SKM-1 treated with dmso at 0.1 percent for 144 hours (cell line): Measurements from ENCODE around the gene TMEM179.
"Not testable (repeated sequence)": the region's sequence is repeated elsewhere in the genome, so short reads cannot be mapped to it uniquely, and the experiment has no call there.

Experiments
- DNase-seq: peaks from one replicate; lab custom pipeline; 2025; ENCODE audit not compliant: unreplicated experiment; lab: John Stamatoyannopoulos, UW

The TMEM179 gene

DNA sequence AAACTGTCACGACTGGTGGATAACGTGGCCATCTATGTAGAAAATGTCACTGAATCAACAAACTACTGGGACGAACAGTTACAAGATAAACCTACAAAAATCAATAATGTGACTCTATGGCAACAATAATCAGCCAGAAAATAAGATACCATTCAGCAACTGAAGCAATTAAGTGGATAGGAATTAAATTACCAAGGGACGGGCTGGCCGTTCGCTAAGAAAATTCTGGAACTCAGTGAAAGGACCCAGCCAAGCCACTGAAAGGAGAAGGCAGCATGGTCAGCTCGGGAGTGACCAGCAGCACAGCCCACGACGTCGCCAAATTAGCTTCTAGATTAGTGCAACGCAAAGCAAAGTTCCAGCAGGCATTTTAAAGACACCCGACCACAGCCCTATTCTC lies 33.6 kb upstream of the TMEM179 start:
- DNase-seq, result no peak

DNA sequence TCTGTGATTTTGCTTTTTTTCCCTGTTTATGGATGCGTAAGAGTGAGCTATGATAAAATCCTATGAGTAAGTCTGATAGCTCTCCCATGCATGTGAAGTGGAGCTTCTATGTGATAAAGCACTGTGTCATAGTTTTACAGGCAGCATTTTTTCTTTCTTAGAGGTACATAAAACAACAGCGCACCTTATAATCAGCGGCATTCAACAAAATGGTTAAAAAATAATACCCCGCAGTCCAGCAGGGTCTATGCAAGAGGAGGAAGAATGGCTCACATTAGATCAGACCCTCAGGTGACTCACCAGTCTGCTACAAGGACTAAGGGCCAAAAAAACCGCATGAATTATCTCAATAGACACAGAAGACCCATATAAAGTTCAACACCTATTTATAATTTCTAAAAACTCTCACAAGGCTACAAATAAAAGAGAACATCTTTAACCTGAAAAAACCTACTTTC lies 33.0 kb upstream of the TMEM179 start:
- no peak for DNase-seq

DNA sequence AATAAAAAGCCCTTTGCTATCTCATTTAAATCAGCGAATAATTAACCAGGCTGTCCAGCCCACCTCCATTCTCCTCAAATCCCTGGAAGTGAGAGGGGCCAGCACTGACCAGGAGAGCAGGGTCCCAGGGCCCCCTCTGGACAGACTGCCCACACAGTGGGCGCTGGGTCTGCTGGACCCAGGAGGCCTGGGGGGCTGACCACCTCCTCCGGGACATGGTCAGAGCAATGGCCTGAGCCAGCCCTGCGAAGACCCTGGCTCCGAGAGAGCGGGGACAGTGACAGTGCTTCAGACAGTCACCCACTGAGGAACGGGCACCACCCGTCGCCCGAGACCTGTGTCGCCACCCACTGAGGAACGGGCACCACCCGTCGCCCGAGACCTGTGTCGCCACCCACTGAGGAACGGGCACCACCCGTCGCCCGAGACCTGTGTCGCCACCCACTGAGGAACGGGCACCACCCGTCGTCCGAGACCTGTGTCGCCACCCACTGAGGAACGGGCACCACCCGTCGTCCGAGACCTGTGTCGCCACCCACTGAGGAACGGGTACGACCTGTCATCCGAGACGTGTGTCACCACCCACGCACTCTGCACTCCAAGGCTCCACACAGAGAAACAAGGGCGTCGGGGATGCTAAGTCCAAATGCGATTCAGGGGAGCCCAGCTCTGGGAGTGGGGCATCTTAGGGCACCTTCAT lies 32.4 kb upstream of the TMEM179 start:
- not testable (repeated sequence) for DNase-seq

DNA sequence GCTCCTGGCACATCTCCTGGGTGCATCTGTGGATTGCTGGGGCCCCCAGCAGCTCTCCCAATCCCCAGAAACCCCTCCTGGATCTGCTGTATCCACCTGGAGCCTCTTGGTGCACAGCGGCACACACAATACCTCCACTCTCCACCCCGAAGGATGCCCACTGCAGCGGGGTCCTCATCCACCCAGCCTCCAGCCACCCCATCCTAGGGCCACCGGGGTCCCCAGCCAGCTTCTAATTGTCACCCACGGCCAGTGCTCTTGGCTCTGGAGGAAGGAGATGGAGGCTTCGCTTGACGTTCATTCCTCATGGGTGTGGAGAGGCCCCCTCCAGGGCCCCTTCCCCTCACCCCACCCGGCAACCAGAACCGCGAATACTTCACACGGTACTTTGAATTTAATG lies 31.6 kb upstream of the TMEM179 start:
- DNase-seq, result no peak

DNA sequence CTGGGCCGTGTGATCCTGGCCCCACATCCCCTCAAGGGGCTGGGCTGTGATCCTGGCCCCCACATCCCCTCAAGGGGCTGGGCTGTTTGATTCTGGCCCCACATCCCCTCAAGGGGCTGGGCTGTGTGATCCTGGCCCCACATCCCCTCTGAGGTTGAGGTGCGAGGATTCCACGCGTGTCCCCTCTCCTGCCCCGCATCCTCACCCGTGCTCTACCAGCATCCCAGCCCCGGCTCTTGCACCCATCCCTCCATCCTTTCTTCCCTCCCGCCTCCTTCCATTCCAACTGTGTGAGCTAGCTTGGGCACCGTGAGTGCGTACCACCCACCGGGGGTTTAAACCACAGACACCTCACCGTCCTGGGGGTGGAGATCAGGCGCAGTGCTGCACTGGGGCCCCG lies 31.1 kb upstream of the TMEM179 start:
- no peak for DNase-seq

DNA sequence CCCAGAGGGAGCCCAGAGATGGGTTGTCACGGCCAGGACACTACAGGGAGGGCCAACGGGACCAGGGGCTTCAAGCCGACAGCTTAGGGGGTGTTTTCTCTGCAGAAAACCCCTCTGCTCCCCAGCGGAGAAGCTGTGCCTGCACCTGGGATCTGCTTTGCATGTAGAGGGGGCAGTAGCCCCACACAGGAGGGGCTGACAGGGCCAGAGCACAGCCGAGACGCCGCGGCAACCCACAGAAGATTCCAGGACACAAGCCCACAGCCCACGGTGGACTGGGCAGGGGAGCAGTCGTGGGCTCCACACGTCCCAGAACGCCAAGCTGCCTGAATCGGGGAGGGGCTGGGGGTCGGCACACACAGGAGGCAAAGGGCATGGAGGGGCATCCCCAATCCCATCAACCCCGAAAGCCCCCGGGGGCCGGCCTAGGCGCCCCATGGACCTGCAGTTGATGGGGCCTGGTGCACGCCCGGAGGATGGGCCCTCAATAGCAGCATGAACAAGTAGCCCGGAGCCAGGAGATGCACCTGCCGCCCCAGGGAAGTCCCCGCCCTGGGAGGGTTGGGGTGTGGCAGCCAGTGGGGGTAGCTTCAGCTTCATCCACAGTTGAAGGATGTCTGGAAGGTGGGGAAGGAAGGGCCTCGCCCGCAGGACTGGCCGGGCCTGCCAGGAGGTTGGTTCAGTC lies 30.5 kb upstream of the TMEM179 start:
- no peak for DNase-seq

DNA sequence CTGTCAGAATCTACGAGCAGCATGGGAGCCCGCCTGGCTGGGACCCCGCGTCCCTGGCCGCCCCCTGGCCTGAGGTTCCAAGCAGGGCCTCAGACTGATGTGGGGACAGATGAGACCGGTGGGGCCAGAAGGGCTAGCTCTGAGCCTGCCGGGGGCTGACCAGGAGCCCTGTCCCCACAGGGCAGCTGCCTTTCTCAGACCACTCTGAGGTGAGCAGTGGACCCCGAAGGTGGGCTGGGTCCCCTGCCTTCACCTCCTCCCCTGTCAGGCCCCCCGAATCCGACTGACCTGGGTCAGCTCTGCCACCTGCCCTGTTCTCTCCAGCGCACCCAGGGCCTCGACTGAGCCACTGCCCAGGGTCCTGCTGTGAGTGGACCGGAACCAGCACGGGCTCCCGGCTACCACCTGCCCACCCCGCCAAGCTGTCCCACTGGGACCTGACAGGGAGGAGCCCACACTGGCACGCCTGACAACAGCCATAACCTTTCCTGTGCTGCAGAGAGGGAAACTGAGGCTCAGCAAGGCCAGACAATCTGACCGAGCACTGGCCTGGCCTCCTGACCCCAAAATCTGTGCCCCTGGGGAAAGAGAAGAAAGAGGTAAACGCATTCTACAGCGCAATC lies 29.7 kb upstream of the TMEM179 start:
- no peak for DNase-seq

DNA sequence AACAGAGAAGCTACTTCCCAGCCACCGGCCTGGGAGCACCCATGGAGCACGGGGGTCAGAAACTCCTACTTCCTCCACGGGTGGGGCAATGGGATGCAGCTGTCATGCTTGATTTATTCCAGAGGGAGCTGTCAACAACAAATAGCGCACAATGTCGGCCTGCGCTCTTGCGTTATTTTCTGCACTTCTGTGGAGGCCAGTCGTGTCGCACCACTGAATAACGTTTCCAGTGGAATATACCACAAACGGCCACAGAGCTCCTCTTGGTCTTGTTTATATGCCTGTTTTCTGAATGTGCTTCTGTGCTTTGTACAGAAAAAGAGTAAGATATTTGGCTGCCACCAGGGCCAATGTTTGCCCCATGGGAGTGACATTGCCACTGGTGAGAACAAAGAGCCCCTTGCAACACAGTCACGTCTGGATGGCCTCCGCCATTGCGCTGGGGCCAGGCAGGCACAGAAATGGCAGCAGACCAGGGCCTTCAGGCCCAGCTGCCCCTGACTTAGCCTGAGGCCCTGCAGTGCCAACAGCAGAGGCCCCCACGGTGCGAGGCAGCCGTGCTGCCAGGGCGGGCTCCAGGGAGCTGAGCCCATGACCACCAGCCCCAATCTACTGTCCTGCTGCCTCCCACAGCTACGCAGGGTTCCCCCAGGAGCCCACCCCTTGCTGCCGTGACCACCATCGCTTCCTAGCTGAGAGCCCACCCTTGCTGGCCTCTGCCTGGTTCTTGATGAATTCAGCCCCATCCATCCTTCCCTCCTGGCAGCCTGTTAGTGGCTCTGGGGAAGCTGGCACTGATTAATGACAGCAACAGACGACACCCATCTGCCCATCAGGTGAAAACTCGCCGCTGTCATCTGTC lies 28.9 kb upstream of the TMEM179 start:
- no peak for DNase-seq

DNA sequence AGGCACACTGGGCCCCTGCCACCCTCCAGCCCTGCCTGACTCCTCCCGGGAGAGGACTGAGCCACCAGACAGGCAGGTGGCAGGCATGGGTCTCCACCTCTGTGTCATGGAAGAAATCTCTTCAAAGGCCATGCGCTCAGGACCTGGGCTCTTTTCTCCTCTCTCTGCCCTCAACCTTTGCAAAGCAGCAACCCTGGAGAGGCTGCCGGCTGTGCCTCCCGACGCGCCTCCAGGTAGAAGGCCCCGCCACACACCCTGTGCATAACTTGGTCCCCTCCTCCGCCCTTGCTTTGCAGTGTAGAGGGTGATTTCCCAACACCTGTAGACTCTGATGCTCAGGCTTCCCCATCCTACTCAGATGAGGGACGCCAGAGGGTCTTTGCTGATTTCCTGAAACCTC lies 28.2 kb upstream of the TMEM179 start:
- no peak for DNase-seq

DNA sequence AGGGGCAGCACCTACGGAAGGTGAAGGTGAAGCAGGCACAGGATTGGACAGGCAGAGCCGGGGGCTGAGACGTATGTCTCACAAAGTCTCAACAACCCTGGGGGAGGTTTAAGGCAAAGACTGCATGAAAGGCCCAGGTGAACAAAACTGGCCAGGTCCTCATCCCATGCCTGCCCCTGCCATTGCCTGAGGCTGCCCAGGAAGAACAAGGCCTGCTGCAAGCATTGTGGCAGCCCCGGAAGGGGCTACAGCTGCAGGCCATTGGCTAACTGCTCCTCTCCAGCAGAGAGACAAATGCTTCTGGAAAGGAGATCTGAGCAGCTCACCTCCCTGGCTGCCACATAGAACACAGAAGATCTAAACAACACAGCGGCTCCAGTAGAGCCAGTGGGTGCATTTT lies 20.4 kb upstream of the TMEM179 start:
- no peak for DNase-seq

DNA sequence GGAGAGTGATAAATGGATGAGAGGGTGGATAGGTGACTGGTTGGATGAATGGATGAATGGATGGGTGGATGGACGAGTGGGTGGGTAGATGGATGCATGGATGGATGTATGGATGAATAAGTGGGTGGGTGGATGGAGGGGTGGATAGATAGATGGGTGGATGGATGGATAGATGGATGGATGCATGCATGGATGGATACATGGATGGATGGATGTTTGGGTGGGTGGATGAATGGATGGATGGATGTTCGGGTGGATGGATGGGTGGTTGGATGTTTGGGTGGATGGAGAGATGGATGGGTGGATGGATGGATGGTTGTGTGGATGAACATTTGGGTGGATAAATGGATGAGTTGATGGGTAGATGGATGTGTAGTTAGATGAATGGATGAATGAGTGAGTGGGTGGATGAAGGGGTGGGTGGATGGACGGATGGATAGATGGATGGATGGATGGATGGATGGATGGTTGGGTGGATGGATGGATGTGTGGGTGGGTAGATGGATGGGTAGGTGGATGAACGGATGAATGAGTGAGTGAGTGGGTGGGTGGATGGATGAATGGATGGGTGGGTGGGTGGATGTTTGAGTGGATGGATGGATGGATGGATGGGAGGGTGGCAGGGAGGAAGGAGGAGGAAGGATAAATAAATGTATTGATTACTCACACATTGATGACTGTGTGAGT lies 9.7 kb upstream of the TMEM179 start:
- no peak for DNase-seq

DNA sequence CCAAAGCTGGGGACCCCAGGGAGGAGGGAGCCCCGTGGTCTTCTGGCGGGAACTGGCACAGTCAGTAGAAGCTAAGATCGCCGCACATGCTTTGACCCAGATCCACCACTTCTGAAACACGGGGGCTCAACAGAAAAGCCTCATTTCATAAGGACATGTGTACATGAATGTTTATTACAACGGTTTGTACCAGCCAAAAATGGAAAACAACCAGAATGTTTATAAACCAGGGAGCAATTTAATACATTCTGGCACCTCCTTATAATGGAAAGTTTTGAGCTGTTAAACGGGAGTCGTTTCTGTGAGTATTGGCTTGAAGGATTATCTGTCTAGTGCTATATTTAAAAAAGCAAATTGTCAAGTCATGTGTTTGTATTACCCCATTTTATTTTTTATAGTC lies 7.3 kb upstream of the TMEM179 start:
- DNase-seq, result no peak

DNA sequence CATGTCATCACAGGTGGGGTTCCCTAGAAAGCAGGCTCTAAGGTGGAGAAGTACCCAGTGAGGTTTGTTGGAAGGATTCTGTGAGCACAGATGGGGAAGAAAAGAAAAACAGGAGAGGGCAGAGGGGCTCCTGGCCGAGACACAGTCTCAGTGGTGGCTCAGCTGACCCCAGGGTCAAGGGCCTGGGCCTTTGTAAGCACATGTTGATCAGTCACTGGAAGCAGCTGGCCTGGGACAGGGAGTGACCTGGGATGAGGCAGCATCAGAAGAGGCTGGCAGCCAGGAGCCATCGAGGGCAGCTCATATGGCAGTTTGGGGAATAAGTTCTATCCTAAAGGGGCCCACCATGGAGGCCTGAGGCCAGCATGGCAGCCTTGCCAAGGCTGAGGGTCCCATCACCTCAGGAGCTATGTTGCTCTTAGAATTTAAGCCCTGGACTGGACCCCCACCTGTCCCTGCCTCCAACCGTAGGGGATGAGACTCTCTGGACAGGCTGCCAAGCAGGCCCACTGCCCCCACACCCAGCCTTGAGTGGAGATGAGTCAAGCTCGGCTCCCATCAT lies 6.3 kb upstream of the TMEM179 start:
- no peak for DNase-seq

DNA sequence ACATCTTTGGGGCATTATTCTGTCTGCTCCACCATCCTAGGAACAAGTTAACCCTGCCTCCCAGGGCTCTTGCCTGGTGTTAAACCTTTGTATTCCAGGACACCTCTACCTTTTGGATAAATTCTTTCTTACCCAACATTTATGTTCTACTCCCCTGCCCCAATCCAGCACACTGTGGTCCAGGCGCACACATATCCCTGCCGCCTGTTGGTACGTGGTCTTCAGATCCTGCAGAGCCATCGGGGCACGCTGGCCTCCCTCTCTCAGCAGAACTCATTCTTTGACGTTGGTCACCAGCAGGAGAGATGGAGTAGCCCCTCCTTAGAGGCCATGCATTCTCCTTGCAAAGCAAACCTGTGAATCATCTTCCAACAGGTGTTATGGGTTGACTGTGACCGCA lies 5.1 kb upstream of the TMEM179 start:
- no peak for DNase-seq

DNA sequence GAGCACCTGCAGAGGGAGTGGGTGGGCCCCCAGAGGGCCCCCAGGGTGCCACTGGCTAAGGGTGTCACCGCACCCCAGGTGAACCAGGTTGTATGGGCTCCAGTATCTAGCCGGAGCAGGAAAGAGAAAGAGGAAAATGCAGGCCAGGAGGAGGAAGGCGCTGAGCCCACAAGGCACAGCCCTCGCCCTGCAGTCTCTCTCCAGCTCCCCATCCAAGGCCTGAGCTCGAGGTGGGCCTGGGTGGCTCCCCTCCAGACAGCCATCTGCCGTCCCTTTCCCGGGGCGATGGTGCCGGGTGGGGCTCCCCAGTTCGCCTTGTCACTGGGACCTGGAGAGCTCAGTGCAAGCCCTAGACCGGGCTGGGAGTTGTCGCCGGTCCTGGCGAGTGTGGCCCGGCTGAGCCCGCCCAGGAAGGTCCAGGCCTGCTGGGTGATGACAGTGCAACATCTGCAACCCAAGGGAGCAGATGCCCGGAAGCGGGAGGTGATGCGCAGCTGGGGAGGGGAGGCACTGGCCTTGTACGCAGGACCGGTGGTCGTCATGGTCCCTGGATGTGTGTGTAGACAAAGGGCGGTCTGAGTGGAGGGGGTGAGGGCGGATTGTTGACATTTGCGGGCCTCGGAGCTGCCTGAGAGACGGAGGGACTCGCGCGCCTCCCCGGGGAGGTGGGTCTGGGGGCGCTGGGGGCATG lies 716 bp downstream of the TMEM179 start:
- no peak for DNase-seq

DNA sequence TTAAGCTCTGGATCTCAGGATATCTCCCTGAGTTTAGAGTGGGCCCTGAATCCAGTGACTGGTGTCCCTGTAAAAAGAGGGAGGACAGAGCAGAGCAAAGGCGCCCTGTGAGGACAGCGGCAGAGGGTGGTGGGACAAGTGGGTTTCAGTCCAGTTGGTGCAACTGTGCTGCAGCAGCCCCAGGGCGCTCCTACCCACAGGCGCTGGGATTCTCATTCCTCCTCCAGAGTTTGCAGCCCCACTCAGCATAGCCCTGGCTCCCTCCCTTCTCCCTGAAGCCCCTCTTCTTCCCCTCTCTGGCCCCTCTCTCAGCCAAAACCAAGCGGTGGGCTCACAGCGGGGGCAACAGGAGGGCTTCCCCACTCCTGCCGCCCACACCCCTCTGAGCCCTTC lies 1.6 kb downstream of the TMEM179 start:
- DNase-seq, result no peak

DNA sequence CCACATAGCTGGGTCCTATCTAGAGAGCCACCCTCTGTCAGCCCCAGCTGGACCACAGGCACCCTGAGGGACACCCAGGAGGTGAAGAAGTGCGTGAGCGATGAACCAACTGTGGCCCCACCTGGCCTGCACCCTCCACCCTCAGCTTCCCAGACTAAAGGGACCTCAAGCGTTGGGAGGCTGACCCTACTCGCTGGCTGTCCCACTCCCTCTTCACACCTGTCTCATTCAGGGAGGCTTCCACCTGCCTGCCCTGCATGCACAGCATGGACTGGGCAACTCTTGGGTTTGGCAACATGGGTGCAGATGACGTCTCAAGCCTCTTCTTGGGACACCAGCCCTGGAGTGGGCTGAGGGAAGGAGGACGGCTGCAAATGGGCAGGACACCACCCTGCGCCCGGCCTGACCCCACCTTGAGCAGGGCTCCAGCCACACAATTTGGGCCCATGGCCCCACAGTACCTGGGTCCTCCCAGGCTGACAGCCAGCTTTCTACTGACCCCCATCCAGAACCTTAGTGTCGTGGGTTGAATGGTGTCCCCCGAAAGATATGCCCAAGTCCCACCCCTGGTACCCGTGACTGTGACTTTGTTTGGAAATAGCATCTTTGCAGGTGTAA lies 2.1 kb downstream of the TMEM179 start:
- DNase-seq, result no peak

DNA sequence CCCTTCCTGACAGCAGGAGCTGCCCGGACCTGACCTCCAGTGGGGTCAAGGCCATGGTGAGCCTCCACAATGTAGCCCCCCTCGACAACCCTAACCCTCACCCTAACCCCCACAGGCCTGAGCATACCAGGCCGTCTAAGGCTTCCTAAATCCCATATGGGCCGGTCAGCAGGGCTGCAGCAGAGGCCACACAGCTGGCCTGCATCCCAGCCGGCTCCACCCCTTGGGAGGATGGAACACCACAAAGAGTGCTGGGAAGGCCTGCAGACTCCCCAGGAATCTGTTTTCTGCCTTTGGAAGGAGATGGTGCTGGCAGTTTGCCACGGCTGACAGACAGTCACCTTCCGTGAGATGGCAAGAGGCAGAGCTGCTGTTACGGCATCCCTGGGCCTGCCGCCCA lies 2.8 kb downstream of the TMEM179 start:
- DNase-seq, result no peak

DNA sequence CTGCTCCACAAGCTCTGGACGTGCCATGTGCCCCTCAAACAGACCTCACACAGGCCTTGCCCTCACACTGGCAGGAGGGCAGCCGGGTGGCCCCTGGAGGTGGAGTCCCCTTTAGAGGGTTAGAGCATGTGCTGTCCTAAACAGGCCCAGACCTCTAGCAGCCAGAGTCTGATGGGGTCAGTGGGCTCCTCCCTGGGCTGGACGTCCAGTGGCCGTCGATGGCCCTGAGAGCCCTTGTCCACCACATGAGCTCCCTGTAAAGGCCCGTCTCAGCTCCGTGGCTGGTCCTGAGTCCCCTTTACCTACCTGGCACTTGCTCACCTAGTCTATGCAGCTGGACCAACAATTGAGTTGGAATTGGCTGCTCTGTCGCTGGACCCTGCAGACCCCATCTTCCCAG lies 3.8 kb downstream of the TMEM179 start:
- no peak for DNase-seq
